Measurements from ENCODE around the gene NLRX1. TPM values are rescaled to one million over a fixed set of nuclear protein-coding genes. Genes with fewer than 3 reads are reported as not detected.

NLRX1 gene
- total RNA-seq, 1 experiment from 2014 or later, result 25.2 TPM

GRCh38 chr11:119193001-119193400 is 24.5 kb downstream of the NLRX1 start:
- Histone ChIP-seq H3K27me3 (ENCODE audit: control insufficient read depth, insufficient read depth, low read length) (no peaks in the 10 kb centered on the region), H3K36me3 (ENCODE audit: control insufficient read depth, insufficient read depth, low read length) (no peaks in the 10 kb centered on the region), H3K27ac (ENCODE audit: low read length) (no peak overlapping the region), H3K4me3 (ENCODE audit: low read depth in 2 of 2, low read length in 2 of 2) (no peak overlapping the region), H3K4me1 (ENCODE audit: control insufficient read depth, insufficient read depth, low read length) (no peaks in the 10 kb centered on the region), H3K9me3 (ENCODE audit: control insufficient read depth, insufficient read depth, low read depth, low read length) (no peaks in the 10 kb centered on the region)
- no TSS peak for BruUV-seq (replicated peaks)
- POLR2A ChIA-PET, result interaction anchor here (0.6 kb wide), 1 partner anchor 50 kb away, joined by 5 read pairs; no protein-coding TSS in a partner anchor
- in situ Hi-C loops (cut with HindIII; ENCODE audit: low pct_unique_long_range_greater_than_20kb, low sequenced_read_pairs) (no loop called here), intact Hi-C loops (cut with micrococcal nuclease; ENCODE audit: unreplicated experiment) (no loop called here)
- TF ChIP-seq SIN3A (IDR thresholded peaks at IDR 0.05; ENCODE audit: borderline replicate concordance, insufficient read depth, low read depth, low read length), result no peak
- TF ChIP-seq, protein P1, sequence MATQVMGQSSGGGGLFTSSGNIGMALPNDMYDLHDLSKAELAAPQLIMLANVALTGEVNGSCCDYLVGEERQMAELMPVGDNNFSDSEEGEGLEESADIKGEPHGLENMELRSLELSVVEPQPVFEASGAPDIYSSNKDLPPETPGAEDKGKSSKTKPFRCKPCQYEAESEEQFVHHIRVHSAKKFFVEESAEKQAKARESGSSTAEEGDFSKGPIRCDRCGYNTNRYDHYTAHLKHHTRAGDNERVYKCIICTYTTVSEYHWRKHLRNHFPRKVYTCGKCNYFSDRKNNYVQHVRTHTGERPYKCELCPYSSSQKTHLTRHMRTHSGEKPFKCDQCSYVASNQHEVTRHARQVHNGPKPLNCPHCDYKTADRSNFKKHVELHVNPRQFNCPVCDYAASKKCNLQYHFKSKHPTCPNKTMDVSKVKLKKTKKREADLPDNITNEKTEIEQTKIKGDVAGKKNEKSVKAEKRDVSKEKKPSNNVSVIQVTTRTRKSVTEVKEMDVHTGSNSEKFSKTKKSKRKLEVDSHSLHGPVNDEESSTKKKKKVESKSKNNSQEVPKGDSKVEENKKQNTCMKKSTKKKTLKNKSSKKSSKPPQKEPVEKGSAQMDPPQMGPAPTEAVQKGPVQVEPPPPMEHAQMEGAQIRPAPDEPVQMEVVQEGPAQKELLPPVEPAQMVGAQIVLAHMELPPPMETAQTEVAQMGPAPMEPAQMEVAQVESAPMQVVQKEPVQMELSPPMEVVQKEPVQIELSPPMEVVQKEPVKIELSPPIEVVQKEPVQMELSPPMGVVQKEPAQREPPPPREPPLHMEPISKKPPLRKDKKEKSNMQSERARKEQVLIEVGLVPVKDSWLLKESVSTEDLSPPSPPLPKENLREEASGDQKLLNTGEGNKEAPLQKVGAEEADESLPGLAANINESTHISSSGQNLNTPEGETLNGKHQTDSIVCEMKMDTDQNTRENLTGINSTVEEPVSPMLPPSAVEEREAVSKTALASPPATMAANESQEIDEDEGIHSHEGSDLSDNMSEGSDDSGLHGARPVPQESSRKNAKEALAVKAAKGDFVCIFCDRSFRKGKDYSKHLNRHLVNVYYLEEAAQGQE (IDR thresholded peaks at IDR 0.05; ENCODE audit: insufficient read depth in 1 of 2, low read depth in 2 of 2, low read length in 1 of 2), result no peak
- no peak for TF ChIP-seq TCF7L2 (IDR thresholded peaks at IDR 0.05; ENCODE audit: low read depth, low read length)
- no peak for TF ChIP-seq POLR2AphosphoS5 (IDR thresholded peaks at IDR 0.05; ENCODE audit: low read depth, low read length)
- TF ChIP-seq CTCF (IDR thresholded peaks at IDR 0.05), result no peak
- DNase-seq (ENCODE audit: low read depth, low spot score), result no peak
- CTCF ChIA-PET, result no interaction called here
- ATAC-seq, result no peak

- ATAC-seq (no peak), DNase-seq (ENCODE audit: low read depth, low spot score) (no peak)
- CTCF ChIA-PET, result no interaction called here
- no peaks in the 10 kb centered on the region for H3K4me1 ChIP-seq (ENCODE audit: control insufficient read depth, insufficient read depth, low read length)
- no TSS peak for BruUV-seq (replicated peaks)
- H3K27me3 ChIP-seq (ENCODE audit: control insufficient read depth, insufficient read depth, low read length), result no peaks in the 10 kb centered on the region
- intact Hi-C loops (cut with micrococcal nuclease; ENCODE audit: unreplicated experiment) (loop anchor here (2.0 kb wide), 1 partner anchor 91 kb away; no protein-coding TSS in a partner anchor), in situ Hi-C loops (cut with HindIII; ENCODE audit: low pct_unique_long_range_greater_than_20kb, low sequenced_read_pairs) (no loop called here)
- H3K36me3 ChIP-seq (ENCODE audit: control insufficient read depth, insufficient read depth, low read length), result no peaks in the 10 kb centered on the region
- TF ChIP-seq TCF7L2 (IDR thresholded peaks at IDR 0.05; ENCODE audit: low read depth, low read length) (no peak), POLR2AphosphoS5 (IDR thresholded peaks at IDR 0.05; ENCODE audit: low read depth, low read length) (no peak), SIN3A (IDR thresholded peaks at IDR 0.05; ENCODE audit: borderline replicate concordance, insufficient read depth, low read depth, low read length) (no peak), CTCF (IDR thresholded peaks at IDR 0.05) (no peak)
- TF ChIP-seq, protein P1 (IDR thresholded peaks at IDR 0.05; ENCODE audit: insufficient read depth in 1 of 2, low read depth in 2 of 2, low read length in 1 of 2), result no peak
- H3K27ac ChIP-seq (ENCODE audit: low read length), result no peak overlapping the region
- no peak overlapping the region for H3K4me3 ChIP-seq (ENCODE audit: low read depth in 2 of 2, low read length in 2 of 2)
- no peaks in the 10 kb centered on the region for H3K9me3 ChIP-seq (ENCODE audit: control insufficient read depth, insufficient read depth, low read depth, low read length)
- POLR2A ChIA-PET, result no interaction called here
Observed at GRCh38 chr11:119193626-119194025, 25.1 kb downstream of the NLRX1 start.

Measured in Panc1 (cell line).